Stimulated activated CD4-positive, alpha-beta T cell treated with anti-CD3 and anti-CD28 coated beads, TNF-alpha, amount 100 ng/mL, for 4 hours (primary cell): Measurements from ENCODE around the gene RGS14.
"Not testable (repeated sequence)": the region's sequence is repeated elsewhere in the genome, so short reads cannot be mapped to it uniquely, and the experiment has no call there.

ENCODE experiments used
- DNase-seq, 3 experiments: peaks; one replicate each; pipeline ENCODE4 v3.0.0-alpha.2; 2020; ENCODE audit warnings: low read depth in 3 of 3

The RGS14 gene

DNA sequence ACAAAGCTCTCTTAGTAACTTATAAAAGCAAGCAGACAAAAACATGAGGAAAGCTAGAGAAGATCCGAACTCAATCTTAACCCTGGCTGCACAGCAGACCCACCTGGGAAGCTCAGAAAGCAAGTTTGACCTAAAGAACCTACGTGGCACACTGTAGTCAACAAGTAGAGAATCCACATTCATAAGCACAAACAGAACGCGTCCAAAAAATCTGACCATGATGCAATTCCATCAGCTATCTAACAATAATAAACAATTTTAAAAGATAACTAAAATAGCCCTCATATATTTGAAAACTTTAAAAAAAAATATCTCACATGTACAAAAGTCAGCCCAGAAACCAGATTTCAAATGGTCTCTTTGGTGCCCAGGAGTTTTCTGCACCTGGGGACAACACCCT is 10.9 kb upstream of the RGS14 start:
- DNase-seq: no peak

DNA sequence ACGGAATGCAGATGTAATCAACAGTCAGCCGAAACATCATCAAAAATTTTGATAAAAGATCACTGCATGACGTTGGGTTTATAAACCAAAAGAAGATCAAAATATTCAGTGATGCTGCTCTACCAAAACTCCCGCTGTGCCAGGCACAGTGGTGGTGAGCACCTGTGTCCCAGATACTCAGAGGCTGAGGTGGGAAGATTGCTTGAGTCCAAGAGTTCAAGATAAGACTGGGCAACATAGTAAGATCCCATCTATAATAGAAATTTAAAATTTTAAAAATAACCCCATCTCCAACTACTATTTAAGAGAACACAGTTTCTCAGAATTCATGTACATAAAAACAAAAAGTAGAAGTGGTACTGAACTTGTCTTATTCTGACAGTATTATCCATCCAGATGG is 10.0 kb upstream of the RGS14 start:
- DNase-seq: no peak

DNA sequence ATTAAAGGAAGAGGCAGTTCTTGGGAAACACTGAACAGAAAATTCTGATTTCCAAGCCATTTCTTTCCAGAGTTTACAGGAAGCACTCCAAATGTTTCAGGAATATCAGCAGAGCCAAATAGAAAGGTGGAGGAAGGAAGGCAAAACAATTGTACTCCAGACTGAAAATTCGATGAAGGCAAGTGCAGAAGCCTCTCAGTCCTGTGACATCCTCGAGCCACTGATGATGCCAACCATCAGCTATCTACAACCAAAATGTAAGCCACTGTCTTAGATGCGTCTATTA is 8.4 kb upstream of the RGS14 start:
- no peak for DNase-seq

DNA sequence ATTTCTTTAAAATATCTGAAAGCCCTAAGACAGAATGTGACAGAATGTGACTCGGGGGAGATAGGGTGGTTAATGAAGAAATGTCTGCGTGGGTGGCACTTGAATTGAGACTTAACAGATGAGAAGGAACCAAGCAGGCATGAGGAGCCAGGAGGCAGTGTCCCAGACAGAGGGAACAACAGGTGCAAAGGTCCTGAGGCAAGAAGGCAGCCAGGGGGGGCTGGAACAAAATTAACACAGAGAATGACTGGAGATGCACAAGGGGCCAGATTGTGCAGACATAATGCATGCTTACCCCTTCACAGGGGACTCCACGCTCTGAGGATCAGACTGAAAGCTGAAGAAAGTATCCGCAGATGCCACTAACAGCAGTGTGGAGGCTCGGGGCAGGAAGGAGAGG is 8.0 kb upstream of the RGS14 start:
- DNase-seq: no peak

DNA sequence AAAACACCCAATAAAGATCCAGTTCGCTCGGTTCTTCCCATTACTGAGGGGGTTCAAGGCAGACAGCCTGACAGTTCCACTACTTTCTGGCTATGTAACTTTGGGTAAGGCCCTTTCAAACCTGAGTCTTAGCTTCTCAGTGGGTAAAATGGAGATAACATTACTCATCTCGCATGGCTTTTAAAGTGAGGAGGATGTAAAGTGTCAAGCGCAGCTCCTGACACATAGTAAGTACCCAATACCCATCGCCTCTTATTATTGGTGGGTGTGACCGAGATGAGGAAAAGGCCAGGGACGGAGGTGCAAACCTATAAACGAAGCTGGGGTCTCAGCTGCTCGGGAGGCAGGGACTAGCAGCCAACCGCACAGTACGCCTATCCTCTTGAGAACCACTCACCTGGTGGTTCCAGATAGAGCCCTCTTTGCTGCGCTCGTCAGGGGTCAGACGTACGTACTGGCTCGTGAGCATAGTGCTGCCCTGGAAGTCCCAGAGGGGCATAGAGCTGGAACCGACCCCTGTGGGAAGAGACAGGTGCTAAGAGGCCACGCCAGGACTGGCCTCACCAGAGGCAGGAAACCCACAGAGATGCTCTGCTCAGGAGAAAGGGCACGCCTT is 6.8 kb upstream of the RGS14 start:
- DNase-seq: no peak

DNA sequence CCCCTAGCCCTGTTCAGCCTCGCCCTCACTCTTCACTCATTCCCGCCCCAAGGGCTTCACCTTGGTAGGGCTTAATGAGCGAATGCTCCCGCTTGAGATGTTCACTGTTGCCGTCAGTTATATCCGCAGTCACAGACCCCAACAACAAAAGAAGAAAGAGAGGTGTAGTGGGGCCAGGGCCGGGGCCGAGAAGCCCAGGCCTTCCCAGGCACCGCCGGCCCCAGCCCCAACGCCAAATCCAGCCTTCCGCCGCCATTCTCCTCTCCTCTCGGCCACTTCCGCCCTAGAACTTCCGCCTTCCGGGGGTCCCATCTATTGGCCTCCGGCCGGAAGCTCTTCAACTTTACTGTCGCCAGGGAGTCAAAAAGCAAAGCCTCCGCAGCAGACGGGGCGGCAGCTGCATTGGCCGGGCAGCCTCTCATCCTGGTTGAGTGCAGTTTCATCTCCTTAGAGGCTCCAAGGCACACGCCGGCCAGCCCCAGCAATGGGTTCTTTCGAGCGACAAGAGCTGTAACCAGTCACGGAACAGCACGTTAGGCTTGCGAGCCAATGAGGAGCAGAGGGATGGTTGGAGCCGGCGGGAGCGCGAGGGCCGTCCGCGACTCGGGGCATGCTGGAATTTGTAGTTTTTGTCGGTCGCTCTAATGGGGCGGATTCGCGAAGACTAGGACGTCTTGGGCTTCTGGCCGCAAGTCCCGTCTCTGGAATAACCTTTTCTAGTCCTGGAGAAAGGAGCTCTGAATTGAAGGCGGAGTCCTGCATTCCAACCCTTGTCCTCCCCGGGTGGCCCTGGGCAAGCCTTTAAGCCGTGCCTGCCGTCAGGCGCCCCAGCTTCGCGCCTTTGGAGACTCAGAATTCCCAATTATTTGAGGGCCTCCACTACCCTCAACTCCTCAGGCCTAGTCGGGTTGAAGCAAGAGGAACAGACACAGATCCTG is 6.1 kb upstream of the RGS14 start, which contains the start of gene LMAN2:
TSS of gene LMAN2 (minus strand) at position 277 of the 938 bp plus-strand sequence. CDS start at position 256, 21 bp downstream.
- peak; percentile 76 to 83 (median 83) for DNase-seq

DNA sequence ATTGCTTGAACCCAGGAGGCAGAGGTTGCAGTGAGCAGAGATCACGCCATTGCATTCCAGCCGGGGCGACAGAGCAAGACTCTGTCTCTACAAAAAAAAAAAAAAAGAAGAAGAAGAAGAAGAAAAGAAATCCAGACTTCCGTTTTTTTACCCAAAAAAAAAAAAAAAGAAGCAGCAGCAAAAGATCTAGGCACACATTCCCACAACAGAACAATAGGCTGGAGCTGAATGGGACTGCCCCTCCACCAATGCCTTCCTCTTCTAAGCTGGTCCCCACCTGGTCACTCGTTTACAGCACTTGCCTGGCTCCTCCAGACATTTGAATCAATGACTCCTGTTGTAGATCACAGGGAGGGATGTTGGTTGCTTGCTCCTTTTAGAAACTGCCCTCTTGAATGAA is 4.6 kb upstream of the RGS14 start:
- DNase-seq: no peak

DNA sequence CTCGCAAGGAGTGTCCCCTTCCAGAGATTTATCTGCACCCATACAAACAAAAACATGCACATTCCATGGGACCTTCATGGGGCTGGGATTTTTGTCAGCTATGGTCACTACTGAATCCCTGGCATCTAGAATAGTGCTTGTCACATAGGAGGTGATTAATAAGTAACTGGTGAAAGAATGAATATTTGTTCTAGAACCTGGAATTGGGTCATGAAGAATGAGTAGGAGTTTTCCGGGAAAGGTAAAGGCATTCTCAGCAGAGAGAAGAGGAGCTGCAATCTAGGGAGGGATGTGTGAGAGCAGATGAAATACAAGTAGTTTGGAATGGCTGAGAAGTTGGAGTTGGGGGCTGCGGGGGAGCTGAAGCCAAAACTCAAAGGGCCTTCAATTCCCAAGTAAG is 3.5 kb upstream of the RGS14 start:
- no peak for DNase-seq

DNA sequence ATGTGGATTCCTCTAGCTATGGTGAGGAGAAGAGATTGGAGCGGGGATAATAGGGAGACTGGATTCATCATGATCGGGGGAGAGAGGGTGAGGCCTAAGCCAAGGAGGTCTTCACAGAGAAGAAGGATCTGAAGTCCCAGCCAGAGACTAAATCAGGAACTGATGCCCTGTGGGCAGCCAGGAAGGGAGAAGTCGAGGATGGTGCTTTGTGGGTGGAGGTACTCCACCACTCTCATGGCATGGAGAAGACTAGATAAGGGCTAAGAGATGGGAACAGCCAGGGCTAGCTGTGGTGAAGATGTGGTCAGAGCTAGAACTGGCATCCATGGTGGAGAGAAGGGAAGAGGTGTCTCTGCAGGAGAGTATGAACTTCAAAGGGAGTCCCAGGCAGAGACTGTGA is 3.0 kb upstream of the RGS14 start:
- DNase-seq: no peak

DNA sequence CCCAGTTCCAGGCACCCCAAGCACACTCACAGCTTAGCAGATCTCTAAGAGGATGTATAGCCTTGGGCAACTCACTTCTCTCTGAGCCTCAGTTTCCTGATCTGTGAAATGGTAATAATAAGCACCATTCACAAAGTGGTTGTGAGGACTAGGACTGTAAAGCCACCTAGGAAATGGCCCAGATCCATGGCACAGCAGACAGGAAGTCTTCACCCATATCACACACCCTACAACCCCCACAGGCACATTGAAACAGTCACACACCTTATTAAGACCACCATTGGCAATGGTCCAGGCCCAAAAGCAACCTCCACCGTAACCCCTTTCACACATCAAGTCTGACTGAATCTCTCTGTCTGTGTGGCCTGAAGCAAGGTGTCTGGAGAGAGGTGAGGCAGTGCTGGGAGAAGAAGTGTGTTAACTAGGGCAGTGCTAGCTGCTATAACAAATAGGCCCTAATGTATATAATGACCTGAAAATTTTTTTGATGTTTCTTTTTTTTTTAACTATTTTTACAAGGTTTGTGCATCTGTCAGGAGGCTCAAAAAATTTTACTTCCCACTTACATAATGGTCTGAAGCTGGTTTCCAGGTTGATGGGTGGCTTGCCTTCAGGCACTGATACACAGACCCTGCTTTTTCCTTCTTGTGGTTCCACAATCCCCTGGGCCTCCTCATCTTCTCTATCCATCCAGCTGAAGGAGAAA is 2.4 kb upstream of the RGS14 start:
- DNase-seq: no peak

DNA sequence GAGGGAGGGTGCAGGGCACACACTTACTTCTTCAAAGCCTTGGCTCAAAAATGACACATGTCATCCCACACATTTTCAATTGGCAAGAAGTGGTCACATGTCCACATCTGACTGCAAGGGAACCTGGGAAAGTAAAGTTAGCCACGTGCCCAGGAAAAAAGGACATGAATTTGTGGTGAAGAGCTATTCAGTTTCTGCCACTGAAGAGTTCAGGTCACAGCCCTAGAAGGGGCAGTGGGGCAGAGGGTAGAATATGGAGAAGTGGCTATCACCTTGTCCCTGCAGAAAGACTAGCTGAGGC is 1.9 kb upstream of the RGS14 start:
- no peak for DNase-seq

DNA sequence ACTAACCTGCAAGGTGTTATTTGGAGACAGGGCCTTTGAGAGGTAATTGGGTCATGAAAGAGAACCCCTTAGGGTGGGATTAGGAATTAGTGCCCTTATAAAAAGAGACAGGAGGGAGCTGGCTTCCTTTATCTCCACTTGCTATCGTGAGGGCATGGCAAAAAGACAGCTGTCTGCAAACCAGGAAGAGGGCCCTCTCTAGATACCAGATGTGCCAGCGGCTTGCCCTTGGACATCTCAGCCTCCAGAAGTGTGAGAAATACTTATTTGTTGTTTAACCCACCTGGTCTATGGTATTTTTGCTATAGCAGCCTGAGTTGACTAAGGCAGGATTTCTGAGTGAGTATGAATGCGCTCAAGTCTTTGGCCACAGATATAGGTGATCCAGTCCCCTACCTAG is 978 bp upstream of the RGS14 start:
- no peak for DNase-seq

DNA sequence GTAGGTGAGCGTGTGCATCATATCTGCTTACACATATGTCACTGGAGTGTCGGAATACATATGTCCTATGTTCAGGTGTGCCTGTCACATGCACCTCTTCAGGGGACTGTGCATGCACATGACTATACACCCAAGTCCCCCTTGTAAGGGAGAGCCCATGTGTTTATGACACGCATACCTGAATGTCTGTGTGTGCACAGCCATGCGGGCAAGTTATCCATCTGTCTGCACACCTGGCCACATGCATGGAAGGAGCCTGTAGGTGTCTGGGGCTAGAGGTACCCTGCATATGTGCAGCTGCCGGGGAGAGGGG is 622 bp upstream of the RGS14 start:
- no peak for DNase-seq

DNA sequence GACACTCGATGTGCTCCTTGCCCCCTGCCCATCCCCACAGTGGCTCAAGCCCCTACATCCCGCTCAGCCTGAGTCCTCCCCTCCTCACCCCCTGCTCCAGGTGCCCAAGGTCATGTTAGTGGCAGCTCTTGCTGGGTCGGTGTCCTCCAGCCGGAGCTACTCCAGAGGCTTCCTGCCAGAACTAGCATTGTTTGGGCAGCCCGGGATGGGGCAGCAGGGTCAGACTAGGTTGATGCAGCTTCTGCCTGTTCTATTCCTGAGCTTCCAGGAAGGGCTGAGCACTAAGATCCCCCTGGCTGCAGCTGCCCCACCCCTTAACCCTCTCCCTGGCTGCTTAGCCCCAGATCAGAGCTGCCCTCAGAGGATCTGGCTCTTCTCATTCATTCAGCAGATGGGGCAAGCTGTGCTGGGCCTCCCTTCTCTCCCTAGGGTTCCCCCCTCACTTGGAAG is 671 bp downstream of the RGS14 start:
- no peak for DNase-seq

DNA sequence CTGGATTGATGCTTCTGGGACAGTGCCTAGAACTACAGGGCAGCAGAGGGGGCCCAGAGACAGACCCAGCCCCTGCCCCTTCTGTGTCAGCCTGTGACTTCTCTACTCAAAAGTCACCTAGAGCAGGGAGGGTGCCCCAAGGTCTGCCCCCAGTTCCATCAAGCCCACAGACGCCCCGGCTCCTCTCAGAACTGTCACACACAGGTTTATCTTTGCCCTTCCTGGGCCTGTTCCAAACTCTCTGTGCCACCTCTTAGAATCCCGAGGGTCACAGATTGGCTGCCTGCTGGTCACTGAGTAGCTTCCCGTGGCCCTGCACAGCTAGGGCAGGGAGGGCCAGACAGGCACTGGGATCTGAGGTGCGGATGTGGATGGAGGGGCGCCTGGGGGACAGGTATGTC is 1.7 kb downstream of the RGS14 start:
- DNase-seq: no peak

DNA sequence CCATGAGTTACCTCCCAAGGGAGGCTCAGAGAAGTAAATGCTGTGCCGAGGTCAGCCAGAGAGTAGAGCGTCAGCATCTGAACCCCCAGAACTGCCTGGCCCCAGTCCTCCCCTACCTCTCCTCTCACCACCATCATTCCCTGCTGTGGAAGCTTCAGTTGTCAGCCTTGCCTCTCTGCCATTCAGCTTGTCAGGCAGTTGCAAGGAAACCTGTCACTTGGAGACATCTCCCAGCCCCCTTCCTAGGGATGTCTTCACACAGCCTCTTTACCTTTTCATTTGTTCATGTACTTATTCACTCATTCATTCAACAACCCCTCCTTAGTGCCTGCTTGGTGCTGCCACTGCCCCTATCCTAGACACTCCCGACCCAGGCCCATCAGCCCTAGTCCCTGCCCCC is 2.1 kb downstream of the RGS14 start:
- DNase-seq: no peak

DNA sequence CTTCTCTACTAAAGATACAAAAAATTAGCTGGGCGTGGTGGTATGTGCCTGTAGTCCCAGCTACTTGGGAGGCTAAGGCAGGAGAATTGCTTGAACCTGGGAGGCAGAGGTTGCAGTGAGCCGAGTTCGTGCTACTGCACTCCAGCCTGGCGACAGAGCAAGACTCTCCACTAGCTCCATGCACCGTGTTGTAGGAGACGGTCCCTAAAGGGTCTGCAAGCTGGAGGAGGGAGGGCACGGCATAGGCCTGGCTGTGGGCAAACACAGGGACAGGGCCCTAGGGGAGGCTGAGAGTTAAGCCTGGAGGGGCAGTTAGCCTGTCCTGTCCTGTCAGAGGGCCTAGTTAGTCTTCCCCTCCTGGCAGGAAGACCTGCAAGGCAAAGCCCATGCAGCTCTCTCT is 3.0 kb downstream of the RGS14 start:
- DNase-seq: not testable (repeated sequence)

DNA sequence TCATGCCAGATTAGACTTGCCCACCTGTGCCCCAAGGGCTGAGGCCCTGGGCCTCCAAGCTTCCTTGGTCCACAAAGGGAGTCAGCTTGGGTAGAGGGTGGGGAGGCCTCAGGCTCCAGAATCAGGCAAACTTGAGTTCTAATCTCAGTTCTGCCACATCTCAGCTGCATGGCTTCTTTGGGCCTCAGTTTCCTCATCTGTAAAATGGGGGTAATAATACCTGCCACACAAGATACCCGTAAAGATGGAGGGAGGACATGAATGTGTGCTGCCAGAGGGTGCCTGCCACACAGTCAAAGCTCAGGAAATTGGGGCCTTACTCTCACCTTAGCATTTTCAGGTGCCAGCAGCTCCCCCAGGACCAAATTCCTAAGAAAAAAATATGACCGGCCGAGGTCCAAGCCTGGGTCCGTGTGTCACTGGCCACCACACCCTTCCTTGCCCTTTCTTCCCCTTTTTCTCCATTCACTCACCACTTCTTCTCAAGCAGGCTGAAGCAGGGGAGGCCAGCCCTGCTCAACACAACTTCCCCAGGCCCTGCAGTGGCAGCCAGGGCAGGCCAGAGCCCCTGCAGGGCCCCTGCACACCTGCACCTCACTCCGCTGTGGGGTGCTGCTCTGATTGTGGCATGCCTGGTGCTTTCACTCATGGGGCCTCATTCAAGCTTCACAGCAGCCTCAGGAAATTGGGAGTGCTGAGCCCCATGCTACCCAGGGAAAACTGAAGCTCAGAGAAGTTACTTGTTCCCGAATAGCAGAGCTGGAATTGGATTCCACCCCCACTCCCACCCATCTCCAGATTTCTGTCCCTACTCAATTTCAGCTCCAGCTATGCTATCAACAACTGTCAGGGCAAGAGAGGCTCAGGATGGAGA is 3.9 kb downstream of the RGS14 start:
- no peak for DNase-seq

DNA sequence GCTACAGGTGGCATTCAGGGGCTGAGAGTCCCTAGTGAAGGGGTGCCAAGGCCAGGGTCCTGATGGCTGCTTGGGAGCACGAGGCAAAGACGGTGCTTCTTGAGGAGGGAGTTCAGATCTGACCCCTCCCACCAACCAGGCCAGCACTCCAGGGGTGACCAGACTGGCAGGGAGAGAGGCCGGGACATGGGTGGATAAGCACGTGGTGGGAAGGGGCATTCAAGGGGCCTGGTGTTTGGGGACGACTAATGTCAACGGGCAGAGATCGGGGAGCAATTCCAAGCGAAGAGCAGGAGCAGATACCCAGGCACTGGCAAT is 4.5 kb downstream of the RGS14 start:
- no peak for DNase-seq

DNA sequence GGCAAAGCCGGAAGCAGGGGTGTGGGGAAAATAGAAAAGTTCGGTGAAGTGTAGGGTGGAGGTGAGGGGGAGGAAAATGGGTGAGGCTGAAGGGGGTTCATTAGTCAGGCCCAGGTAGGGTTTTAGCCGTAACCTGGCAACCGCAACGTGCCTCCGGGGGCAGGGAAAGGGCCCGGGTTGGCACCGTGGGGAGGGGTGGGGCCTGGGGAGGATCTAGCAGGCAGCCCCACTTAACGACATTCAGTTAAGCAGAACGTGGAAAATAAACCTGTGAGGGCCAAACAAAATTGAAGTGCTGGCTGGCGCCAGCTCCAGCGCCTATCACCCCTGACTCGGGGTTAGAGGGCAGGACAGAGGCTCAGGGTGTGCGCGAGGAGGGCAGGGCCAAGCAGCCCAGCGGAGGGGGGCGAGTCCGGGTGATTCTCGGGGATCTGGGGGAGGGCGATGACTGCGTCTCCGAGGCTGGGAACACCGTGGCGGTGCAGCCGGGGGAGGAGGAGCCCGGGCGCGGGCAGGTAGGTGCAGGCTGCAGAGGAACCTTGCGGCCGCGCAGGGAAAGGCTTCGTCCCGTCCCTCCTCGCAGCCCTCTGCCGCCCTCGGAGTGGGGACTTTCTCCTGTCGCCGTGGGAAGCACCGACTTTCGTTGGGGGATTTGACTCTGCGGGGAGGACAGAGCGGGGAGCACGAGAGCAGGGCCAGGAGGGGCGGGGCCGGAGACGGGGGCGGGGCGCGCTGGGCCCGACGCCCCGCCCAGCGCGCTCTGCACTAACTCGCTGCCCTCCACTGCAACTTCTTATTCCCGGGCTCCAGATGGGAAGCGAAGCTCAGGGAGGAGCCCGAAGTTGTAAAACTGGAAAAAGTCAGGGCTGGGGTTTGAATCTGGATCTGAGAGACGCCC is 5.1 kb downstream of the RGS14 start:
- peak; percentile 47 to 60 (median 57) for DNase-seq

DNA sequence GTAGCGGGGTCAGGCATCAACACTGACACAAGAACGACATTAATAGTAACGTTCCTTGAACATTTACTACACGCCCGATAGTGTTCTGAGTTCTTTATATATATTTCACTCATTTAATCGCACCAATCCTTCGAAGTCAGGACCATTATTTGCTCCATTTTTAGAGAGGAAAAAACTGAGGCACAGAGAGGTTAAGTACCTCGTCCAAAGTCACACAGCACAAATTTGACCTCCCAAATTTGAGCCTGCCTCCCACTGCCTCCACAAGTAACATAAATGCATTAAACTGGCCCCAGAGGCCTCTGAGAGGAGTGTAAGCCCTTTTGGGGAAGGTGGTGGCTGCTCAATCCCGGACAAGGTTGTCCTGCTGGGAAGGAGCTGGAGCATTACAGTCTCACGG is 5.8 kb downstream of the RGS14 start:
- DNase-seq: no peak
